Caco-2 (cell line): ENCODE results near the gene NT5C1A. TPM values are rescaled to one million over a fixed set of nuclear protein-coding genes. Genes with fewer than 3 reads are reported as not detected.

ENCODE experiments used
- BruUV-seq: library from RNA; stranded (reverse); fragments of 400-500 nt; replicated peaks from 2 replicates; lab custom pipeline; 2021; lab: Mats Ljungman, UMichigan
- CTCF ChIA-PET: fragments of 300-600 bp; sonication (Branson Sonifier 250); formaldehyde crosslinking; loops from one replicate; lab custom pipeline; 2022; ENCODE audit warnings: antibody characterized with exemption; lab: Charles Lee
- POLR2A ChIA-PET: fragments of 300-600 bp; sonication (Branson Sonifier 250); formaldehyde crosslinking; loops from one replicate; lab custom pipeline; 2022; ENCODE audit warnings: antibody characterized with exemption; lab: Charles Lee
- DNase-seq, 2 experiments: peaks; one replicate each; pipeline versions ENCODE4 v3.0.0 to v3.0.0-alpha.2; 2020 to 2022
- H3K27me3 ChIP-seq: replicated peaks from 2 replicates; pipeline ENCODE4 v1.6.0; 2011; ENCODE audit warnings: low read length; ENCODE audit not compliant: control insufficient read depth, insufficient read depth
- H3K36me3 ChIP-seq: 2 replicates; pipeline ENCODE4 v1.5.1; 2011; ENCODE audit warnings: low read length; ENCODE audit not compliant: control insufficient read depth, insufficient read depth
- H3K4me1 ChIP-seq: fragments of 250-450 bp; sonication (Bioruptor Pico); 2 replicates; pipeline ENCODE4 v1.5.1; 2020; ENCODE audit warnings: mild to moderate bottlenecking
- H3K4me3 ChIP-seq: 2 replicates; pipeline ENCODE4 v1.5.1; 2011; ENCODE audit warnings: low read depth, mild to moderate bottlenecking, control low read depth, low read length
- H3K9me3 ChIP-seq: fragments of 250-450 bp; sonication (Bioruptor Pico); 2 replicates; pipeline ENCODE4 v1.5.1; 2020; ENCODE audit warnings: mild to moderate bottlenecking, moderate library complexity
- H3K27ac Mint-ChIP-seq: one replicate; pipeline ENCODE4 v1.8.0; 2022; ENCODE audit warnings: mixed read lengths; ENCODE audit not compliant: unreplicated experiment
- H3K27me3 Mint-ChIP-seq: one replicate; pipeline ENCODE4 v1.8.0; 2022; ENCODE audit warnings: mixed read lengths; ENCODE audit not compliant: insufficient read depth, unreplicated experiment
- H3K36me3 Mint-ChIP-seq: one replicate; pipeline ENCODE4 v1.8.0; 2022; ENCODE audit warnings: mild to moderate bottlenecking, mixed read lengths; ENCODE audit not compliant: insufficient read depth, unreplicated experiment
- H3K4me1 Mint-ChIP-seq: one replicate; pipeline ENCODE4 v1.8.0; 2022; ENCODE audit warnings: low read depth, mixed read lengths; ENCODE audit not compliant: unreplicated experiment
- H3K4me3 Mint-ChIP-seq: one replicate; pipeline ENCODE4 v1.8.0; 2022; ENCODE audit warnings: mild to moderate bottlenecking, moderate library complexity, mixed read lengths; ENCODE audit not compliant: unreplicated experiment
- H3K9me3 Mint-ChIP-seq: one replicate; pipeline ENCODE4 v1.8.0; 2022; ENCODE audit warnings: mixed read lengths; ENCODE audit not compliant: unreplicated experiment
- intact Hi-C: fragments of 100-400 bp; cut with micrococcal nuclease; formaldehyde crosslinking; loops from one replicate; pipeline ENCODE4 v1.10.0; 2022; ENCODE audit not compliant: unreplicated experiment
- total RNA-seq: library from RNA; stranded (reverse); gene quantifications from 2 replicates; pipeline ENCODE4 v1.2.3, GENCODE V29; 2022
- TF ChIP-seq, protein P1 (sequence below), 2 experiments: fragments of 200-600 bp in 1 of 2; IDR thresholded peaks; 1 replicate in 1 of 2; 2 replicates in 1 of 2; pipeline versions ENCODE4 v1.5.1 to v1.8.0; 2011 to 2022; ENCODE audit warnings: antibody characterized with exemption in 1 of 2, control low read depth in 1 of 2, inconsistent platforms in 1 of 2, low read depth in 1 of 2, low read length in 1 of 2, mild to moderate bottlenecking in 1 of 2, moderate library complexity in 1 of 2; ENCODE audit not compliant: insufficient read depth in 1 of 2, severe bottlenecking in 1 of 2, unreplicated experiment in 1 of 2

The NT5C1A gene
- total RNA-seq, 1 experiment from 2014 or later = not detected

DNA sequence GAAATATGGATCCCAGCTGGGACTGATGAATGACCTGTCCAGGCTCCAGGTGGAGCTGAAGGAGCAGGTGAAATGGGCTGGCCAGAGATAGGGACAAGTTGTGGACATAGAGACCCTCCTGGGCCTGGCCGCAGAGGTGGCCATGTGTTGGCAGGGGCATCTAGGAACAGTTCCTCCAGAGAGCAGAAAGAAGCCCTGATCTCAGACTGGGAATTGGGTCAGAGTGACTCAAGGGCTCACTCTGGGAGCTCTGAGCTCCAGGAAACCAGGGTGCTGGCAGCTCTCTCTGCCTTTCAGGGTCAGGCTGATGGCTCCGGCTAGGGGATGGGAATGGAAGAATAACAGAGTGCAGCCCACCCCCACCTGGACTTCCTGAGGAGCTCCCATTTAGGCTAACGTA lies 3.0 kb downstream of the NT5C1A start:
- TF ChIP-seq, protein P1, sequence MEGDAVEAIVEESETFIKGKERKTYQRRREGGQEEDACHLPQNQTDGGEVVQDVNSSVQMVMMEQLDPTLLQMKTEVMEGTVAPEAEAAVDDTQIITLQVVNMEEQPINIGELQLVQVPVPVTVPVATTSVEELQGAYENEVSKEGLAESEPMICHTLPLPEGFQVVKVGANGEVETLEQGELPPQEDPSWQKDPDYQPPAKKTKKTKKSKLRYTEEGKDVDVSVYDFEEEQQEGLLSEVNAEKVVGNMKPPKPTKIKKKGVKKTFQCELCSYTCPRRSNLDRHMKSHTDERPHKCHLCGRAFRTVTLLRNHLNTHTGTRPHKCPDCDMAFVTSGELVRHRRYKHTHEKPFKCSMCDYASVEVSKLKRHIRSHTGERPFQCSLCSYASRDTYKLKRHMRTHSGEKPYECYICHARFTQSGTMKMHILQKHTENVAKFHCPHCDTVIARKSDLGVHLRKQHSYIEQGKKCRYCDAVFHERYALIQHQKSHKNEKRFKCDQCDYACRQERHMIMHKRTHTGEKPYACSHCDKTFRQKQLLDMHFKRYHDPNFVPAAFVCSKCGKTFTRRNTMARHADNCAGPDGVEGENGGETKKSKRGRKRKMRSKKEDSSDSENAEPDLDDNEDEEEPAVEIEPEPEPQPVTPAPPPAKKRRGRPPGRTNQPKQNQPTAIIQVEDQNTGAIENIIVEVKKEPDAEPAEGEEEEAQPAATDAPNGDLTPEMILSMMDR (IDR thresholded peaks at IDR 0.05; ENCODE audit: insufficient read depth in 1 of 2, low read depth in 1 of 2, low read length in 1 of 2, severe bottlenecking in 1 of 2, unreplicated experiment in 1 of 2) = no peak
- CTCF ChIA-PET = no interaction called here
- intact Hi-C loops = no loop called here

DNA sequence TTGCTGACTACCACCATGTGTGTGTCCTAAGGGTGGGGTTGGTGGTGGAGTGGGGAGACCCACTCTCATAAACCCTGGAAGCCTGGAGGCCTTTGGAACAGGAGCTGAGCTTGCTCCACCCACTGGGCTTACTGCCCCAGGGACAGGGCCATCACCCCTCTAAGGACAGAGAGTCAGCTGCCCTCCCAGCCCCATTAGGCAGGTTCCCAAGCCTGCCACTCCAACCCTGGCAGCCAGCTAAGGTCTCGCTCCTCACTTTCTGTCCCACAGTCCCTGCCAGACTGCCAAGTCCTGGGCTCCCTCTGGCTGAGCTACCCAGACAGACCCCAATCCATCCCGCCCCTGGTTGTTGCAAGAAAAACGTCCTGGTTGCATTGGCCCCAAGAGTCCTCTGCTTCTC lies 3.8 kb downstream of the NT5C1A start:
- Mint-ChIP-seq H3K36me3 (no peaks in the 10 kb centered on the region), H3K4me3 (no peak overlapping the region), H3K27ac (no peak overlapping the region), H3K9me3 (no peaks in the 10 kb centered on the region), H3K27me3 (peaks cover 10% of the 10 kb centered on the region), H3K4me1 (no peaks in the 10 kb centered on the region)
- POLR2A ChIA-PET = no interaction called here
- Histone ChIP-seq H3K27me3 (no peaks in the 10 kb centered on the region; the same call in 1 of the 2 replicates), H3K9me3 (no peaks in the 10 kb centered on the region), H3K36me3 (no peaks in the 10 kb centered on the region), H3K4me3 (no peak overlapping the region), H3K4me1 (no peaks in the 10 kb centered on the region)
- CTCF ChIA-PET = no interaction called here
- DNase-seq = no peak
- TF ChIP-seq, protein P1 (IDR thresholded peaks at IDR 0.05; ENCODE audit: insufficient read depth in 1 of 2, low read depth in 1 of 2, low read length in 1 of 2, severe bottlenecking in 1 of 2, unreplicated experiment in 1 of 2) = no peak
- intact Hi-C loops = no loop called here
- BruUV-seq = no TSS peak

More for the DNA sequence above, 3.0 kb downstream of the NT5C1A start:
- Histone ChIP-seq H3K4me3 (no peak overlapping the region), H3K9me3 (no peaks in the 10 kb centered on the region), H3K27me3 (no peaks in the 10 kb centered on the region; the same call in 1 of the 2 replicates), H3K36me3 (no peaks in the 10 kb centered on the region), H3K4me1 (no peaks in the 10 kb centered on the region)
- DNase-seq = no peak
- POLR2A ChIA-PET = no interaction called here
- H3K27me3 Mint-ChIP-seq = peaks cover 10% of the 10 kb centered on the region
- H3K27ac Mint-ChIP-seq = no peak overlapping the region
- no peaks in the 10 kb centered on the region for H3K9me3 Mint-ChIP-seq
- H3K4me1 Mint-ChIP-seq = no peaks in the 10 kb centered on the region
- H3K36me3 Mint-ChIP-seq = no peaks in the 10 kb centered on the region
- BruUV-seq = no TSS peak
- no peak overlapping the region for H3K4me3 Mint-ChIP-seq

DNA sequence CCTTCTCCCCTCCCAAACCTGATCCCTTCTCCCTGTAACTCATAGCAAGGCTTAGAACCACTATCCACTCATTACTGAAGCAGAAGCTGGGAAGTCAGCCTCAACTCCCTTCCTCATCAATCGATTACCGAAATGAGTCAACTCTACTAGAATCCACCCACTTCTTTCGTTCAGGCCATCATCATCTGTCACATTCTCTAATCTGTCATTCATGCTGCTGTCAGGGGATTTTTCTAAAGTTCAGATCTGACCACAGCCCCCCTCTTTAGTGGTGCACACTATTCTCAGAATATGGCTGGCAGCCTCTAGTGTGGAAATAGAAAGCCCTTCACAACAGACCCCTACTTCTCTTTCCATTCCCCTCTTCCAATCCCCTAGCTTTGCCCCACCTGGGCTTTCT lies 5.1 kb downstream of the NT5C1A start:
- H3K4me1 ChIP-seq = no peaks in the 10 kb centered on the region
- TF ChIP-seq, protein P1 (IDR thresholded peaks at IDR 0.05; ENCODE audit: insufficient read depth in 1 of 2, low read depth in 1 of 2, low read length in 1 of 2, severe bottlenecking in 1 of 2, unreplicated experiment in 1 of 2) = no peak
- H3K9me3 ChIP-seq = no peaks in the 10 kb centered on the region
- no peaks in the 10 kb centered on the region for H3K36me3 Mint-ChIP-seq
- ChIA-PET POLR2A (no interaction called here), CTCF (no interaction called here)
- no peak for DNase-seq
- intact Hi-C loops = no loop called here
- H3K4me1 Mint-ChIP-seq = no peaks in the 10 kb centered on the region
- no peaks in the 10 kb centered on the region for H3K36me3 ChIP-seq
- H3K4me3 Mint-ChIP-seq = no peak overlapping the region
- no TSS peak for BruUV-seq
- H3K4me3 ChIP-seq = no peak overlapping the region
- H3K27ac Mint-ChIP-seq = no peak overlapping the region
- H3K27me3 Mint-ChIP-seq = peaks cover 10% of the 10 kb centered on the region
- no peaks in the 10 kb centered on the region for H3K9me3 Mint-ChIP-seq
- H3K27me3 ChIP-seq = no peaks in the 10 kb centered on the region; the same call in 1 of the 2 replicates
